ENCODE results near the gene RIF1.

RIF1 gene, protein sequence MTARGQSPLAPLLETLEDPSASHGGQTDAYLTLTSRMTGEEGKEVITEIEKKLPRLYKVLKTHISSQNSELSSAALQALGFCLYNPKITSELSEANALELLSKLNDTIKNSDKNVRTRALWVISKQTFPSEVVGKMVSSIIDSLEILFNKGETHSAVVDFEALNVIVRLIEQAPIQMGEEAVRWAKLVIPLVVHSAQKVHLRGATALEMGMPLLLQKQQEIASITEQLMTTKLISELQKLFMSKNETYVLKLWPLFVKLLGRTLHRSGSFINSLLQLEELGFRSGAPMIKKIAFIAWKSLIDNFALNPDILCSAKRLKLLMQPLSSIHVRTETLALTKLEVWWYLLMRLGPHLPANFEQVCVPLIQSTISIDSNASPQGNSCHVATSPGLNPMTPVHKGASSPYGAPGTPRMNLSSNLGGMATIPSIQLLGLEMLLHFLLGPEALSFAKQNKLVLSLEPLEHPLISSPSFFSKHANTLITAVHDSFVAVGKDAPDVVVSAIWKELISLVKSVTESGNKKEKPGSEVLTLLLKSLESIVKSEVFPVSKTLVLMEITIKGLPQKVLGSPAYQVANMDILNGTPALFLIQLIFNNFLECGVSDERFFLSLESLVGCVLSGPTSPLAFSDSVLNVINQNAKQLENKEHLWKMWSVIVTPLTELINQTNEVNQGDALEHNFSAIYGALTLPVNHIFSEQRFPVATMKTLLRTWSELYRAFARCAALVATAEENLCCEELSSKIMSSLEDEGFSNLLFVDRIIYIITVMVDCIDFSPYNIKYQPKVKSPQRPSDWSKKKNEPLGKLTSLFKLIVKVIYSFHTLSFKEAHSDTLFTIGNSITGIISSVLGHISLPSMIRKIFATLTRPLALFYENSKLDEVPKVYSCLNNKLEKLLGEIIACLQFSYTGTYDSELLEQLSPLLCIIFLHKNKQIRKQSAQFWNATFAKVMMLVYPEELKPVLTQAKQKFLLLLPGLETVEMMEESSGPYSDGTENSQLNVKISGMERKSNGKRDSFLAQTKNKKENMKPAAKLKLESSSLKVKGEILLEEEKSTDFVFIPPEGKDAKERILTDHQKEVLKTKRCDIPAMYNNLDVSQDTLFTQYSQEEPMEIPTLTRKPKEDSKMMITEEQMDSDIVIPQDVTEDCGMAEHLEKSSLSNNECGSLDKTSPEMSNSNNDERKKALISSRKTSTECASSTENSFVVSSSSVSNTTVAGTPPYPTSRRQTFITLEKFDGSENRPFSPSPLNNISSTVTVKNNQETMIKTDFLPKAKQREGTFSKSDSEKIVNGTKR (N-terminal part only)

DNA sequence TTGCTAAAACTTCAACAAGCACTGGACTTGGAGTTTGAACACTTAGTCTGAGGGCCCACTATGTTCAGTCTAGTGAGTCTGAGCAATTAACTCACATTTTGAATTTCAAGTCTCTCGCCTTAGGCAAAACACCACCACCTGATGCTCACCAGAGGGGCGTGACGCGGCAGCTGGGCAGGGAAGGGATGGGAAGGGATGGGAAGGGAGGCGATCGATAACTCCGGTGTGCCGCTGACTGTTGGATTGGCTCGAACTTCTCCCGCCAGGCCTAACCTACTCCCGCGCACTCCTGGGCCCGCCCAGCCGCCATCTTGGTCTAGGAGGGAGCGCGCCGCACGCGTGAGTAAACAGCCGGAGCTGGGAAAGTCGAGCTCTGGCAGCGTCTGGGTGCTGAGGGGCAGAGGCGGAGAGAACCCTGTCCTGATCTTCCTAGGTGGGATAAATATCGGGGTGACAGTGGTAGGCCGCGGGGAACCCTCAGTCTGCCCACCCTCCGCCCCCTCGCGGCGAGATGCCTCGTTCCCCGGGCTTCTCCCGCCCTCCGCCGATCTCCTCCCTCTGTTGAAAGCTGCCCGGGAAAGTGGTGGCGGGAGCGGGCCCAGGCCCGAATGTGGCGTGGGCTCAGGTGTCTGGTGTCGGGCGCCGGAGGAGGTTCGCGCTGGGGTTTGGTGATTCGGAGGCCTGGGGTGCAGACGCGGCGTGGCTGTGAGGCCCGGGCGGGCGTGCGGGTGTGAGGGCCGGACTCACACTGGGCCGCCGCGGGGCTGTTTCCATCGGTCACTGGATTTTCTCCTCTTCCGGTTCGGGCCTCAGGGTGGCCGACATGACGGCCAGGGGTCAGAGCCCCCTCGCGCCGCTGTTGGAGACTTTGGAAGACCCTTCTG lies at the start of gene RIF1:
Gene RIF1, plus strand, starts transcription at position 302 of the 884 bp plus-strand sequence. Its CDS starts 522 bp downstream, at position 824.
- peak; percentile 78 for DNase-seq (ENCODE audit: low spot score)

DNA sequence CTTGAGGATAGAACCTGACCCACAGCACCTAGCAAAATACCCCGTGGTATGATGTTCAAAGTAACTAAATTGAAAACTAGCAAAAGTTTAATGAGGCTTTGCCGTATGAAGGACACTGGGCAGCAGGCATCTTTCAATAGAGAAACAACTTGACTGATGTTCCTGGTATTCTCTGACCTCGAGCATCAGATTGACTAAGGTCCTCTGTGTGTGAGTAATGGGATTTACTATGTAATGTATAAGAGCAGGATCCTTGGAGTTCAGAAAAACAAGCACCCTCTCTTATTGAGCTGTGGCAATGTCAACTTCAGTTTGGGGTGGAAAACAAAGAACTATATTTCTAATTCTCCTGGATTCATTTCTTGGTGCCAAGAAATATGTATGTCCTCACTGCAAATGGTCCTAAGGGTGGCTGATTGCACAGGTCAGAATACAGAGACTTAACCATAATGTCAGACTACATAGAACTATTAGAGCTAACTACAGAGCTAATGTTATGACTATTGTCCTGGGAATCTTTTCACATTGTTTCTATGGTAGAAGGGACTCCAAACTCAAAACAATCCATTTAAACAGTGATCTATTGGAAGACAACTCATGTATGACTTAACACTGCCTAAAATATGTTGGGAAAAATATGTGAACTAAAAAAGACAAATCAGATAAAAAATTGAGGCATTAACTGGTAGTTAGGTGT lies 47.9 kb upstream of the RIF1 start:
- DNase-seq (ENCODE audit: low spot score): no peak

DNA sequence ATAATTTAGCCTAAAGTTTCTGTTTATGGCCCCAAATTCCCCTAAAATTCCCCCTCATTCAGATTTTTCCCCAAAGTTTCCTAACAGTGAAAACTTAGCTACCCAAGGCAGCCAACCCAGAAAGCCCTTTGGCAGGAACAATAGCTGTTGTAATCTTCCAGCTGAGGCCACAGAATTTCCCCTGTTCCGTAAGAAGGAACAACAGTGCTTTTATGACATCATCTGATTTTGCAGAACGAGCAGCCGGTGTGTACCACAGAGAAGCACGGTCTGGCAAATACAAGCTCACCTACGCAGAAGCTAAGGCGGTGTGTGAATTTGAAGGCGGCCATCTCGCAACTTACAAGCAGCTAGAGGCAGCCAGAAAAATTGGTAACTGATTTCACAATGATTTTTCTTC lies 46.0 kb upstream of the RIF1 start:
- no peak for DNase-seq (ENCODE audit: low spot score)

DNA sequence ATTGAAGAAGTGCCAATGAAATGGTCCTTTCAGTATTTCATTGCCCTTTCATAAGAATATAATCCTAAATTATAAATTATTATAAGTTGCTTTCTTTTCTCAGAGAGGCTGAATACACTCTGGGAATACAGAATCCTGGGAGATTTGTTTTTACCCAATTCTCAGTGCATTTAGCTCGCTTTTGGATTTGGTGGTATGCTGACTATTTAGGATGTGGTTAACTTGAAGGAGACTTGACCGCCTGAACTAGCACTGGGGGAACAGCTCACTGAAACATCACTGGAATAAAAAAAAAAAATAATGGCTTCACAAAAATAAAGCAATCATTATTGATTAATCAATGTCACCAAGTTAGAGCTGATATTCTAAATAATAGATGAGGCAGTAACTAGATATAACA lies 42.1 kb upstream of the RIF1 start:
- no peak for DNase-seq (ENCODE audit: low spot score)

DNA sequence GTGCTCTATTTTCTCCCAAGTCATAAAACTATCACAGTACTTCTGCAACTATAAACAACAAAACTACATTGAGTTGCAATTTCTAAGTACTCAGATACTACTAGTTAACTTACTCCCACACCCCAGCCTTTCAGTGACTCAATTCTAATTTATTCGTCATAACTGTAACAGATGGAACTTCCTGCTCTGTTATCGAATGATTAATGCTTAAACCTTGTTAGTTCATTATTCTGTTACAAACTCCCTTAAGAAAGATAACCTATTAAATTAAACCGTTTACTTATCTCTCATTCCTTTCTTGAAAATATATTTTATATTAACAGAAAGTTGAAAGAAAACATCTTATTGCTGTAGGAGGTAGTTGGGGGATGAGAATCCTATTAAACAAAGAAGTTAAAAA lies 35.3 kb upstream of the RIF1 start:
- no peak for DNase-seq (ENCODE audit: low spot score)

DNA sequence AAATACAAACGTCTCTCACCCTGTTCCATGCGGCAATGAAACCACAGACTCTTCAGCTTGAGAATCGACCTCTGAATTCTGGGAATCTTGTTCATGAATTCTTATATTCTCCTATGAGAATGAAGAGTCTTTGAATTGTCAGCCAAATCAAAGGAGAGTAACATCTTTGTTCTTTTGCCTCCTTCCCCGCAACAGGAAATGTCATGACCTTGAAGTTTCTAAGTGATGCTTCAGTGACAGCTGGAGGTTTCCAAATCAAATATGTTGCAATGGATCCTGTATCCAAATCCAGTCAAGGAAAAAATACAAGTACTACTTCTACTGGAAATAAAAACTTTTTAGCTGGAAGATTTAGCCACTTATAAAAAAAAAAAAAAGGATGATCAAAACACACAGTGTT lies 30.5 kb upstream of the RIF1 start:
- no peak for DNase-seq (ENCODE audit: low spot score)

DNA sequence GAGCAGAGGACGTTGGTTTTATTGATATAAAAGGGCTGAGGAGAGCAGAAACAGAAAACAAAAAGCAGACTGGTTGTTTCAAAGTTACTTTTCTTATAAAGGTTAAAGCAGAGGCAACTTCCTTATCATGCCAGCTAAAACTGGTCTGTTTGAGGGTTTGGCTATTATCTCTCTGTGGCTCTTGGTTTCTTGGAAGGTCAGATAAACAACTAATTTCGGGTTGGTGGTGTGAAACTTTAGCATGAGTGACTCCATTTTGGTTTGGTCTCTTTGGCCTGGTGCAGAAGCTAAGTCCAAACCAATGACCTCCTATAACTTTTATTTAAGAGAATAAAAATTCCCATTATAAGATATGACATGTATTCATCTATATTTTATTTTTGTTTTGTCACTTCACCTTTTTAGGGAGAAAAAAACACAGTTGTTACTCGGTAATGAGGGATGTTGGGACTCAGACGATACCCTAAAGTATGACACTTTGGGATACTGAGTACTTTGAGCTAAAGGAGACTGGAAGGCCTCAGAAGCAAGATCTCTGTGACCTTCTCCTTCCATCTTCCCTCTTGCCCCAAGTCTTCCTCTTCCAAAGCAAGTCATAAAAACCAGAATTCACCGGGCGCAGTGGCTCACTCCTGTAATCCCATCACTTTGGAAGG lies 29.0 kb upstream of the RIF1 start:
- no peak for DNase-seq (ENCODE audit: low spot score)

DNA sequence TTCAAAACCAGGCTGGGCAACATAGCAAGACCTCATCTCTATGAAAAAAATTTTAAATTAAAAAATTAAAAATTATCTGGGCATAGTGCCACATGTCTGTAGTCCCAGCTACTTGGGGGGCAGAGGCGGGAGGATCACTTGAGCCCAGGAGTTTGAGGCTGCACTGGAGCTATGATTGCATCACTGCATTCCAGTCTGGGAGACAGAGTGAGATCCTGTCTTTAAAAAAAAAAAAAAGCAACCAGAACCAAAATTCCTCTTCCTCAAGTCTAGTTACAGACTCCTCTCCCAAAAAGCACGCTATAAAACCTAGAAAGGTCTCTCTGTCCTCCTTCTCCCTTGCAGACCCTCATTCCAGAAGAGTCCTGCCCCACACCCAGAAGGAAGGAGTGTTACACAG lies 28.4 kb upstream of the RIF1 start:
- no peak for DNase-seq (ENCODE audit: low spot score)

DNA sequence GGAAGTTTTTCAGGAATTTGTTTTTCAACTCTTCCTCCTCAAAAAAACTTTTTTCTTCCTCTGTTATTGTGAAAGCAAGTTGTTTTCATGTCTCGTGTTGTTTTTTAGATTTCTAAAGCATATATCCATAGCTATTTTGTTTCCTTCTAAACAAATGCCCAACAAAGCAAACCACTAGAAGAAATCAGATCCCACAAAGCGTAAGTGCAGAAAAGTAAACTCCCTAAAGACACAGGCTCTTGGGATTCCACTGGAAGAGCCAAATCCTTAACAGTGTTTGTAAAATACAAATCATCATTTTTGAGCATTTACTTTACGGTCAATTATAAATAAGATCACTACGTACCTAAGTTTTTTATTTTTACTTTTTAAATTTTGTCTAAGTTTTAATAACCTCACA lies 21.7 kb upstream of the RIF1 start:
- DNase-seq (ENCODE audit: low spot score): no peak

DNA sequence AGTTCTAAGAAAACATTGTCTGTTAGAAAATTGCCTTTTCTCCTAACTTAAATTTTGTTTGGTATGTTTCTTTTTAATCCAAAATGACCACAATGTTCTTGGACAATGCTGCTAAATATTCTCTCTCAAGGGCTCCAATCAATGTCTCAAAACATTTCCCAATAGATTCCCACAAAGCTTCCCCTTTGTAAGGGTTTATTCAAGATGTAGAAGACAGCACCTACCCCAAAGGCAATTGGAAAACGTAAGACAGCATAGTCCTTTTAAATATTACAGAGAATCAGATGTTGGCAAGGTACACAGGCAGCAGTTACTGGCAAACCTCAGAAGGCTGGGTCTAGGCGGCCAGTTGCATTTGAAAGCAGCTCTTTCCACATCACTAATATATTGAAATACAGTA lies 18.3 kb upstream of the RIF1 start:
- DNase-seq (ENCODE audit: low spot score): no peak

DNA sequence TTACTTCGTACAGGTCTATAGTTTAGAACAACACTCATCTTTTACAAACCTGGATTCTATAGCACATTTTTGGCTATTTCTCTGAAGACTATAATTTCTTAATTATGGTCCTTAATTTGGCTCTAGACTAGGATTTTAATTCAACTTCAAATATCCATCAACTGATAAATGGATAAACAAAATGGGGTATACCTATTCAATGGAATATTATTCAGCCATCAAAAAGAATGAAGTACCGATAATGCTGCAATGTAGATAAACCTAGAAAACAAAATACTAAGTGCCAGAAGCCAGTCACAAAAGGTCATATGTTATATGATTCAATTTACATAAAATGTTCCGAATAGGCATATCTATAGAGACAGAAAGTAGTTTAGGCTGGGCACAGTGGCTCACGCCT lies 15.2 kb upstream of the RIF1 start:
- DNase-seq (ENCODE audit: low spot score): no peak

DNA sequence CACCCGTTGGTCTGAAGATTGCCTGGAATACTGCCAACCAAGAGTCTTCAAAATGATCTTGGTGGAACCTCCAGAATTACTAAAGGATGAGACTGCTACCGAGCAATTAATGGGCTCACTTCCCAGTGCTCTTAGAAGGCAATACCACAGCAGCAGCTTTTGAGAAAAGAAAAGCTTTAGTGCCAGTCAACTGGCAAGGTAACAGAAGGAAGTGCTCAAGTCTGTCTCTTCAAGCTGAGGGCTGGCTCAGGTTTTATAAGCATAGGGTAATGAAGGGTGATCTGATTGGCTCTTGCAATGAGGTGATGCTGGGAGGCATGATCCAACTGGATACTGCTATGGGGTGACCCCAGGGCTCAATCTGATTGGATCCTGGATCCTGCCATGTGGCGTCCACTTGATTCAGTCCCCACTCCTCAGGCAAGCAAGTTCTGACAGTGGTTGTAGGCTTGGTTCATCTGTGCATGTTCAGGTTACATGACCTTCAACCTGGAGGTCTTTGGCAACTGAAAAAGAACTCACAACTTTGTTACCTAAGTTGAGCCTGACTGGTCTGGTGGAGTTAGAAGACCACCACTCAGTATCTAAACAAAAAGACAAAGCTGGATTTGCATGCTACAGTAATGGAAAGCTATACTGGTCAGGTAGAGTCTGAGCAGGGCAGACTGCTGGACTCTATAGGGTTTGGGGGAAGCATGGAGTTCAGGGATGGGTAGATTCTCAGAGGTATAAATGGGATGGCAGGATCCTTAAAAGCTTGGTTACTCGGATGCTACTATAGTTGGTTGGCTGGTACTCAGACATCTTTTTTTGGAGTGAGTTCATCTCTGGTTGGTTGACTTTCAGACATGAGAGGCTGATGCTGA lies 14.0 kb upstream of the RIF1 start:
- DNase-seq (ENCODE audit: low spot score): no peak

DNA sequence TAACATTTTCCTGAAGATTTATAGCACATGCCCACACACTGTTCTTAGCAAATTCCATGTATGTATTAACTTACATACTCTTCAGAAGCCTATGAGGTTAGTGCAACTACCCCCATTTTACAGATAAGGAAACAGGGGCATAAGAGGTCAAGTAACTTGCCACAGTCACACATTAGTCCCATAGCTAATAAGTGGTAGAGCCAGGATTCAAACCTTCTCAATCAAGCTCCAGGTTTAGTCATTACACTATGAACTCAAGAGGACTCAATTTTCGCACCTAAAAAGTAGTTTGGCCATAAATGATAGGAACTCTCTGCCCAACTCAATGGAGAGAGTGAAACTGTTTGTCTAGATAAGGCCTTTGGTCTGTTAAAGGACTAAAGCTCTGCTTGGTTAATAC lies 9.7 kb upstream of the RIF1 start:
- no peak for DNase-seq (ENCODE audit: low spot score)

DNA sequence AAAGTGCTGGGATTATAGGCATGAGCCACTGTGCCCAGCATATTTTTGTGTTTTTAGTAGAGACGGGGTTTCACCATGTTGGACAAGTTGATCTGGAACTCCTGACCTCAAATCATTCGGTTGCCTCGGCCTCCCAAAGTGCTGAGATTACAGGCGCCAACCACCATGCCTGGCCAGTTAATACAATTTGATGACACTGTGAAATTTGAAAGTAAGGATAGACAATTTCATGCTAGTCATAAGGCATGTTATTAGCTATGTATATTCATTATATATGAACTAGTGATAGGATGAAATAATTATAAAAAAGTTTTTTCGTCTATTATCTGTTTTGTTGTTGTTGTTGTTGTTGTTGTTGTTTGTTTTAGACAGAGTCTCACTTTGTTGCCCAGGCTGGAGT lies 8.6 kb upstream of the RIF1 start:
- no peak for DNase-seq (ENCODE audit: low spot score)

DNA sequence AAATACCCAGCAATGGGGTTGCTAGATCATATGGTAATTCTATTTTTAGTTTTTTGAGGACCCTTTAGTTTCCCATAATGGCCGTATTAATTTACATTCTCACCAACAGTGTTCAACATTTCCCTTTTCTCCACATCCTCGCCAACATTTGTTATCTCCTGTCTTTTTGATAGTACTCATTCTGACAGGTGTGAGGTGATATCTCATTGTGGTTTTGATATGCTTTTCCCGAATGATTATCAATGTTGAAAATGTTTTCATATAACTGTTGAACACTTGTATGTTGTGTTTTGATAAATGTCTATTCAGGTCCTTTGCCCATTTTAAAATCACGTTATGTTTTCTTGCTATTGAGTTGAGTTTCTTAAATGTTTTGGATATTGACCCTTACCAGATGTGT lies 5.8 kb upstream of the RIF1 start:
- no peak for DNase-seq (ENCODE audit: low spot score)

DNA sequence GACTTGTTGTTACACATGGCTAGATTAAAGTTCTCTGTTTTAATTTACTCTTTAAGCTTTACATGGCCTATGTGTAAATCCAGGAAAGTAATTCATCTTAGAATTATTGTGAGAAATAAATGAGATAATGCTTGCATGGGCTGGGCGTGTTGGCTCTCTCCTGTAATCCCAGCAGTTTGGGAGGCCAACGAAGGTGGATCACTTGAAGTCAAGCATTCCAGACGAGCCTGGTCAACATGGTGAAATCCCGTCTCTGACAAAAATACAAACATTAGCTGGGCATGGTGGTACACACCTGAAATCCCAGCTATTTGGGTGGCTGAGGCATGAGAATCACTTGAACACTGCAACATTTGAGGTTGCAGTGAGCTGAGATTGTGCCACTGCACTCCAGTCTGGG lies 4.3 kb upstream of the RIF1 start:
- no peak for DNase-seq (ENCODE audit: low spot score)

DNA sequence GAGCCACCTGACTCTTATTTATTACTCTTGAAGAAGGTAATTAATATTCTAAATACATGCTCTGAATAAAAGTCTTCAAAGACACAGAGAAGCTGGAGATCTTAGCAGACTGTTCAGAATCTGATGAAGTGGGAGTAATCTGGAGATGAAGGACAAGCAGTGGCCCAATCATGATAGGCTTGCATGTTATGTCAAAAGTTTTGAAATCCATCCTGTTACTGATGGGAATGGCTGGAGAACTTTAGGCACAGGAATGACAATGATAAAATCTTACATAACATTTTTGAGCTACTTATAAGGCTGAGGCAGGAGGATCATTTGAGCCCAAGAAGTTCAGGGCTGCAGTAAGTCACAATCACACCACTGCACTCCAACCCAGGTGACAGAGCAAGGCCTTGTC lies 2.4 kb upstream of the RIF1 start:
- DNase-seq (ENCODE audit: low spot score): no peak

DNA sequence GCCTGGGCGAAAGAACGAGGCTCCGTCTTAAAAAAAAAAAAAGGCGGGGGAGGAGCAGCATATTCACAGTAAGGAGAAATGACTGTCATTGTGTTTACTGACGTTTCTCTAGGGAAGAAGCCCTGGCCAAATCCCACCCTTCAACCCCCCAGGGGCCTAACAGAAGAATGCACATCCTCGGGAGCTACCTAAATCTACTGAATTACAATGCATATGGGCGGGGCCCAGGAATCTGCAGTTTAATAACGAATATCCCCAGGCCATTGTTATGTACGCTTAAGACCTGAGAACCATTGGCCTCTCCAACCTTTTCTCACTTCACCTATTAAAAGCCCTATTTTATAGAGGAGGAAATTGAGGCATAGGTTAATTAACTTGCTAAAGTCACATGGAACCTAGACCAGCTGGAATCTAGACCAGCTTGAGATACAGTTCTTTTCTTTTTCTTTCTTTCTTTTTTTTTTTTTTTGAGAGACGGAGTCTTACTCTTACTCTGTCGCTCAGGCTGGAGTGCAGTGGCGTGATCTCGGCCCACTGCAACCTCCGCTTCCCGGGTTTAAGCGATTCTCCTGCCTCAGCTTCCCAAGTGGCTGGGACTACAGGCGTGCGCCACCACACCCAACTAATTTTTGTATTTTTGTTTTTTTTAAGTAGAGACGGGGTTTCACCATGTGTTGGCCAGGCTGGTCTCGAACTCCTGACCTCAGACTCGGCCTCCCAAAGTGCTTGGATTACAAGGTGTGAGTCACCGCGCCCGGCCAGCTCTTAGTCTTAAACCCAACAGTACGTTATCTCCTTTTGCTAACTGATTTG lies 708 bp upstream of the RIF1 start:
- DNase-seq (ENCODE audit: low spot score): no peak

DNA sequence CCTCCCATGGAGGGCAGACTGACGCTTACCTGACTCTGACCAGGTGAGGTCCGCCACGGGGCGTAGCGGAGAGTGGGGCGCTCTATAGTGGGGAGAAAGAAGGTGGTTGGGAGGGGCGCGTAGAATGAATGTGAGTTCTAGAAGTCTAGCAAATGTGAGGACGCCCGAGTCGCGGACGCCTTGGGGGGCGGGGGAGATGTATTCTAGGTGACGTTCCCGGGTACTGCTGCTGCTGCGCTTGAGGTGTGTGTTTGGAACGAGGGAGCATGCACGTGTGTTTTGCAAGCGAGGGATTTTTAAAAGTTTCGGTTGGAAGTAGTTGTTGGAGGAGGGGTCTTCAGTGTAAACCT lies 758 bp downstream of the RIF1 start:
- DNase-seq (ENCODE audit: low spot score): peak; percentile 40
